Panc1 (cell line): ENCODE results near the gene FCRL5. TPM values are rescaled to one million over a fixed set of nuclear protein-coding genes. Genes with fewer than 3 reads are reported as not detected.

ENCODE experiments used
- ATAC-seq: fragments of 200-7000 bp; cut with Tn5 transposase; 2 replicates; pipeline ENCODE4 v1.9.1; 2020; ENCODE audit warnings: mild to moderate bottlenecking, moderate library complexity
- BruUV-seq: library from RNA; stranded (reverse); fragments of 400-500 nt; replicated peaks from 2 replicates; lab custom pipeline; 2021; lab: Mats Ljungman, UMichigan
- CTCF ChIA-PET: fragments of 300-600 bp; sonication (Branson Sonifier 250); formaldehyde crosslinking; loops from one replicate; lab custom pipeline; 2022; ENCODE audit warnings: antibody characterized with exemption; lab: Charles Lee
- POLR2A ChIA-PET: fragments of 300-600 bp; sonication (Branson Sonifier 250); formaldehyde crosslinking; loops from one replicate; lab custom pipeline; 2022; ENCODE audit warnings: antibody characterized with exemption; lab: Charles Lee
- DNase-seq: peaks from one replicate; pipeline ENCODE4 v3.0.0-alpha.2; 2010; ENCODE audit warnings: low read depth, low spot score
- H3K27ac ChIP-seq: 2 replicates; pipeline ENCODE4 v1.5.1; 2011; ENCODE audit warnings: mild to moderate bottlenecking, low read length, inconsistent platforms
- H3K27me3 ChIP-seq: fragments of 200-500 bp; sonication (Bioruptor generic); 2 replicates; pipeline ENCODE4 v1.6.0; 2014; ENCODE audit warnings: low read length, inconsistent platforms; ENCODE audit not compliant: control insufficient read depth, insufficient read depth
- H3K36me3 ChIP-seq: fragments of 200-500 bp; sonication (Bioruptor generic); 2 replicates; pipeline ENCODE4 v1.5.1; 2014; ENCODE audit warnings: inconsistent platforms, mild to moderate bottlenecking, low read length, moderate library complexity; ENCODE audit not compliant: control insufficient read depth, insufficient read depth
- H3K4me1 ChIP-seq: 2 replicates; pipeline ENCODE4 v1.5.1; 2011; ENCODE audit warnings: inconsistent platforms, mild to moderate bottlenecking, low read length, moderate library complexity; ENCODE audit not compliant: control insufficient read depth, insufficient read depth
- H3K4me3 ChIP-seq, 2 experiments: 2 replicates each; pipeline ENCODE4 v1.5.1; 2011 to 2012; ENCODE audit warnings: low read depth in 2 of 2, low read length in 2 of 2, mild to moderate bottlenecking in 2 of 2, inconsistent platforms in 1 of 2, moderate library complexity in 1 of 2
- H3K9me3 ChIP-seq: fragments of 200-500 bp; sonication (Bioruptor generic); 2 replicates; pipeline ENCODE4 v1.5.1; 2014; ENCODE audit warnings: low read depth, mild to moderate bottlenecking, inconsistent platforms, low read length, moderate library complexity; ENCODE audit not compliant: control insufficient read depth, insufficient read depth
- CTCF ChIP-seq: fragments of 450-650 bp; IDR thresholded peaks from 2 replicates; pipeline ENCODE4 v1.5.1; 2017; ENCODE audit warnings: mild to moderate bottlenecking
- POLR2AphosphoS5 ChIP-seq: IDR thresholded peaks from 2 replicates; pipeline ENCODE4 v1.6.1; 2012; ENCODE audit warnings: mild to moderate bottlenecking, low read depth, low read length, moderate library complexity
- SIN3A ChIP-seq: IDR thresholded peaks from 2 replicates; pipeline ENCODE4 v1.6.1; 2012; ENCODE audit warnings: low read depth, mild to moderate bottlenecking, low read length, moderate library complexity, borderline replicate concordance; ENCODE audit not compliant: insufficient read depth
- TCF7L2 ChIP-seq: IDR thresholded peaks from 2 replicates; pipeline ENCODE4 v1.6.1; 2011; ENCODE audit warnings: mild to moderate bottlenecking, low read depth, low read length, inconsistent platforms
- in situ Hi-C: cut with HindIII; loops from 2 replicates; pipeline ENCODE4 v1.10.0; 2016; ENCODE audit warnings: low sequenced_read_pairs, low pct_unique_long_range_greater_than_20kb
- intact Hi-C: fragments of 100-400 bp; cut with micrococcal nuclease; formaldehyde crosslinking; loops from one replicate; pipeline ENCODE4 v1.10.0; 2022; ENCODE audit not compliant: unreplicated experiment
- total RNA-seq: library from RNA; stranded (reverse); gene quantifications from one replicate; pipeline ENCODE4 v1.2.1, GENCODE V29; 2021; ENCODE audit not compliant: unreplicated experiment
- TF ChIP-seq, protein P1 (sequence below), 2 experiments: IDR thresholded peaks; 2 replicates each; pipeline ENCODE4 v1.6.1; 2011 to 2012; ENCODE audit warnings: low read depth in 2 of 2, control low read depth in 1 of 2, low read length in 1 of 2, mild to moderate bottlenecking in 1 of 2, moderate library complexity in 1 of 2; ENCODE audit not compliant: insufficient read depth in 1 of 2

FCRL5 gene
- total RNA-seq, 1 experiment from 2014 or later = not detected

- Histone ChIP-seq H3K9me3 (no peaks in the 10 kb centered on the region), H3K36me3 (no peaks in the 10 kb centered on the region), H3K27ac (no peak overlapping the region), H3K27me3 (peaks cover 7% of the 10 kb centered on the region; the same call in 1 of the 2 replicates), H3K4me1 (no peaks in the 10 kb centered on the region), H3K4me3 (no peak overlapping the region)
- CTCF ChIA-PET = no interaction called here
- in situ Hi-C loops (no loop called here), intact Hi-C loops (loop anchor here (10.0 kb wide), 1 partner anchor 60 kb away; no protein-coding TSS in a partner anchor)
- ATAC-seq (no peak), DNase-seq (no peak)
- POLR2A ChIA-PET = no interaction called here
- no TSS peak for BruUV-seq
- TF ChIP-seq CTCF = no peak
- TF ChIP-seq POLR2AphosphoS5 = no peak
- no peak for TF ChIP-seq TCF7L2
- TF ChIP-seq, protein P1, sequence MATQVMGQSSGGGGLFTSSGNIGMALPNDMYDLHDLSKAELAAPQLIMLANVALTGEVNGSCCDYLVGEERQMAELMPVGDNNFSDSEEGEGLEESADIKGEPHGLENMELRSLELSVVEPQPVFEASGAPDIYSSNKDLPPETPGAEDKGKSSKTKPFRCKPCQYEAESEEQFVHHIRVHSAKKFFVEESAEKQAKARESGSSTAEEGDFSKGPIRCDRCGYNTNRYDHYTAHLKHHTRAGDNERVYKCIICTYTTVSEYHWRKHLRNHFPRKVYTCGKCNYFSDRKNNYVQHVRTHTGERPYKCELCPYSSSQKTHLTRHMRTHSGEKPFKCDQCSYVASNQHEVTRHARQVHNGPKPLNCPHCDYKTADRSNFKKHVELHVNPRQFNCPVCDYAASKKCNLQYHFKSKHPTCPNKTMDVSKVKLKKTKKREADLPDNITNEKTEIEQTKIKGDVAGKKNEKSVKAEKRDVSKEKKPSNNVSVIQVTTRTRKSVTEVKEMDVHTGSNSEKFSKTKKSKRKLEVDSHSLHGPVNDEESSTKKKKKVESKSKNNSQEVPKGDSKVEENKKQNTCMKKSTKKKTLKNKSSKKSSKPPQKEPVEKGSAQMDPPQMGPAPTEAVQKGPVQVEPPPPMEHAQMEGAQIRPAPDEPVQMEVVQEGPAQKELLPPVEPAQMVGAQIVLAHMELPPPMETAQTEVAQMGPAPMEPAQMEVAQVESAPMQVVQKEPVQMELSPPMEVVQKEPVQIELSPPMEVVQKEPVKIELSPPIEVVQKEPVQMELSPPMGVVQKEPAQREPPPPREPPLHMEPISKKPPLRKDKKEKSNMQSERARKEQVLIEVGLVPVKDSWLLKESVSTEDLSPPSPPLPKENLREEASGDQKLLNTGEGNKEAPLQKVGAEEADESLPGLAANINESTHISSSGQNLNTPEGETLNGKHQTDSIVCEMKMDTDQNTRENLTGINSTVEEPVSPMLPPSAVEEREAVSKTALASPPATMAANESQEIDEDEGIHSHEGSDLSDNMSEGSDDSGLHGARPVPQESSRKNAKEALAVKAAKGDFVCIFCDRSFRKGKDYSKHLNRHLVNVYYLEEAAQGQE (IDR thresholded peaks at IDR 0.05; ENCODE audit: insufficient read depth in 1 of 2, low read depth in 2 of 2, low read length in 1 of 2) = no peak
Measured at GRCh38 chr1:157574836-157575235, 22.5 kb upstream of the FCRL5 start.

DNA sequence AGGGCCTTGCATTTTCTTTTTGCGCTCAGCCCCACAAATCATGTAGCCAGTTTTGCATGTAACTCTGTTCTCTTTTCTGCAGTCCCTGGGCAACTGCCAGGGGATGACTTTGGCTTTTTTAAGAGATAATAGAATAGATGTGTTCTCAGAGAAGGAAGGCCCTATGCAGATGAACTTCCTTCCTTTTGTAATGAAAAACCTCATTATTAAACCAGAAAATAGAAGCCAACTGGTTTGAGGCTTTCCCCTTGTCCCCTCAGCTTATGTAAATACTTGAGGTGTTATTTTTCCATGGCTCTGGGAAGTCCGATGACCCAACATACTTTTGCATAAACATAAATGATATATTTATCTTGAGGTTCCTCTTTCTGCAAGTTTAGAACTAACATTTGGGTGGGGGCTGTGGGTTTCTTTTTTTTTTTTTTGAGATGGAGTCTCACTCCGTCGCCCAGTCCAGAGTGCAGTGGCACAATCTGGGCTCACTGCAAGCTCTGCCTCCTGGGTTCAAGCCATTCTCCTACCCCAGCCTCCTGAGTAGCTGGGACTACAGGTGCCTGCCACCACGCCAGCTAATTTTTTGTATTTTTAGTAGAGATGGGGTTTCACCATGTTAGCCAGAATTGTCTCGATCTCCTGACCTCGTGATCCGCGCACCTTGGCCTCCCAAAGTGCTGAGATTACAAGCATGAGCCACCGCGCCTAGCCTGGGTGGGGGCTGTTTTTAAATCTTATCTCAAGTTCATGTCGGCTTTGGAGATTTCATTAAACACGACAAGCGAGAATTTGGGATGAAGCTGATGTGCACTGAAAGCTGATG lies 14.4 kb upstream of the FCRL5 start:
- TF ChIP-seq TCF7L2 (no peak), SIN3A (no peak), POLR2AphosphoS5 (no peak), CTCF (no peak)
- TF ChIP-seq, protein P1 (IDR thresholded peaks at IDR 0.05; ENCODE audit: insufficient read depth in 1 of 2, low read depth in 2 of 2, low read length in 1 of 2) = no peak
- CTCF ChIA-PET = interaction anchor here (0.7 kb wide), 1 partner anchor 124 kb away, joined by 5 read pairs; no protein-coding TSS in a partner anchor
- intact Hi-C loops (no loop called here), in situ Hi-C loops (no loop called here)
- no TSS peak for BruUV-seq
- DNase-seq (no peak), ATAC-seq (no peak)
- Histone ChIP-seq H3K4me1 (no peaks in the 10 kb centered on the region), H3K27me3 (peaks cover 2% of the 10 kb centered on the region), H3K36me3 (no peaks in the 10 kb centered on the region), H3K4me3 (no peak overlapping the region), H3K9me3 (no peaks in the 10 kb centered on the region), H3K27ac (no peak overlapping the region)
- POLR2A ChIA-PET = no interaction called here
